IMR-90 (cell line): ENCODE measurements around the gene ASTN2.

Experiments used
- CEBPB ChIP-seq: IDR thresholded peaks from 2 replicates; pipeline ENCODE4 v1.6.1; 2012; ENCODE audit warnings: low read depth, low read length, improper control_type of control experiment
- POLR2A ChIP-seq: IDR thresholded peaks from 2 replicates; pipeline ENCODE4 v1.6.1; 2012; ENCODE audit warnings: mild to moderate bottlenecking, low read depth, low read length
- SMC3 ChIP-seq: fragments of 150-350 bp; IDR thresholded peaks from 2 replicates; pipeline ENCODE4 v1.6.1; 2016; ENCODE audit warnings: low read depth, mild to moderate bottlenecking, antibody characterized with exemption, low read length, moderate library complexity
- TF ChIP-seq, protein P1 (sequence below): conservative IDR thresholded peaks from 2 replicates; pipeline ENCODE4 v1.5.1; 2012; ENCODE audit warnings: mild to moderate bottlenecking, low read depth, low read length, improper control_type of control experiment

DNA sequence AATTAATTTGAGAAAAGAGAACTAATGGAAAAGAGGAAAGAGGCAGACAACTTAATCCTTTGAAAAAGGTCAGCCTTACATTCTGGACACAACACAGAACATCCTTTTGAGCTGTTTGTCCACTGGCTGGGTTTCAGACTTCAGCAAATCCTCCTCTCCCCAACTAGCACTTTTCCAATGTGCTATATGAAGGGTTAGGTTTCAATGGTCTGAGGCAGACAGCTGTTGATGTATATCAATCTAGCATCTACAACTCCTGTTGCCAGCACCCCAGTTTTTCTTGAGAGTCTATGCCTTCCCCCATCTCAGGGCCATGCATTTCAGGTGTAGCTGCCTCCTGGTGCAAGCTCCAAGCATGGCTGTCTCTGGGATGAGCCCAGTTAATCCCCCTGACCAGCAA lies 553.5 kb downstream of the ASTN2 start:
- TF ChIP-seq, protein P1, sequence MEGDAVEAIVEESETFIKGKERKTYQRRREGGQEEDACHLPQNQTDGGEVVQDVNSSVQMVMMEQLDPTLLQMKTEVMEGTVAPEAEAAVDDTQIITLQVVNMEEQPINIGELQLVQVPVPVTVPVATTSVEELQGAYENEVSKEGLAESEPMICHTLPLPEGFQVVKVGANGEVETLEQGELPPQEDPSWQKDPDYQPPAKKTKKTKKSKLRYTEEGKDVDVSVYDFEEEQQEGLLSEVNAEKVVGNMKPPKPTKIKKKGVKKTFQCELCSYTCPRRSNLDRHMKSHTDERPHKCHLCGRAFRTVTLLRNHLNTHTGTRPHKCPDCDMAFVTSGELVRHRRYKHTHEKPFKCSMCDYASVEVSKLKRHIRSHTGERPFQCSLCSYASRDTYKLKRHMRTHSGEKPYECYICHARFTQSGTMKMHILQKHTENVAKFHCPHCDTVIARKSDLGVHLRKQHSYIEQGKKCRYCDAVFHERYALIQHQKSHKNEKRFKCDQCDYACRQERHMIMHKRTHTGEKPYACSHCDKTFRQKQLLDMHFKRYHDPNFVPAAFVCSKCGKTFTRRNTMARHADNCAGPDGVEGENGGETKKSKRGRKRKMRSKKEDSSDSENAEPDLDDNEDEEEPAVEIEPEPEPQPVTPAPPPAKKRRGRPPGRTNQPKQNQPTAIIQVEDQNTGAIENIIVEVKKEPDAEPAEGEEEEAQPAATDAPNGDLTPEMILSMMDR = no peak
- TF ChIP-seq POLR2A (no peak), SMC3 (no peak), CEBPB (no peak)
